GF-D8 (cell line): ENCODE measurements around the gene RAD51.

ENCODE experiments used
- DNase-seq: peaks from one replicate; lab custom pipeline; 2025; lab: John Stamatoyannopoulos, UW

RAD51 gene

GRCh38 chr15:40722354-40722753 lies 27.4 kb downstream of the RAD51 start:
- DNase-seq = no peak

GRCh38 chr15:40722934-40723333 lies 28.0 kb downstream of the RAD51 start:
- no peak for DNase-seq

- no peak for DNase-seq
Measured at GRCh38 chr15:40723919-40724318, 28.9 kb downstream of the RAD51 start.

GRCh38 chr15:40731034-40731433 lies 36.1 kb downstream of the RAD51 start:
- DNase-seq = no peak

- no peak for DNase-seq
Measured at GRCh38 chr15:40736575-40736974, 41.6 kb downstream of the RAD51 start.

GRCh38 chr15:40737048-40737447 lies 42.1 kb downstream of the RAD51 start:
- no peak for DNase-seq

- DNase-seq = no peak
Measured at GRCh38 chr15:40739047-40739446, 44.1 kb downstream of the RAD51 start.

- DNase-seq = no peak
Measured at GRCh38 chr15:40739854-40740253, 44.9 kb downstream of the RAD51 start.

- no peak for DNase-seq
Measured at GRCh38 chr15:40743485-40743901, 48.5 kb downstream of the RAD51 start.

- DNase-seq = no peak
Measured at GRCh38 chr15:40743921-40744814, 49.2 kb downstream of the RAD51 start.

GRCh38 chr15:40744815-40745152 lies 49.8 kb downstream of the RAD51 start:
- no peak for DNase-seq

- peak; percentile 33 for DNase-seq
Measured at GRCh38 chr15:40746916-40747418, 52.0 kb downstream of the RAD51 start.

GRCh38 chr15:40747685-40748631 lies 53.0 kb downstream of the RAD51 start:
- no peak for DNase-seq

- no peak for DNase-seq
Measured at GRCh38 chr15:40749151-40749630, 54.2 kb downstream of the RAD51 start.

- DNase-seq = no peak
Measured at GRCh38 chr15:40750885-40751284, 55.9 kb downstream of the RAD51 start.

- no peak for DNase-seq
Measured at GRCh38 chr15:40751745-40752144, 56.8 kb downstream of the RAD51 start.

GRCh38 chr15:40754574-40754882 lies 59.6 kb downstream of the RAD51 start:
- no peak for DNase-seq

GRCh38 chr15:40754883-40755811 lies 60.2 kb downstream of the RAD51 start, which contains the start of gene RMDN3:
Gene RMDN3, minus strand, starts transcription at chr15:40755254. Its CDS starts 471 bp downstream, at chr15:40754783.
- DNase-seq = peak; percentile 57

GRCh38 chr15:40755812-40756208 lies 60.8 kb downstream of the RAD51 start:
- no peak for DNase-seq

- peak; percentile 50 for DNase-seq
Measured at GRCh38 chr15:40756938-40757337, 62.0 kb downstream of the RAD51 start.

GRCh38 chr15:40759961-40760360 lies 65.0 kb downstream of the RAD51 start:
- DNase-seq = no peak
